22Rv1 (cell line): ENCODE data around the gene MFGE8.

Experiments
- H3K27ac ChIP-seq: fragments of 450-650 bp; 2 replicates; pipeline ENCODE4 v1.5.1; 2017
- ZFX ChIP-seq: fragments of 450-650 bp; IDR thresholded peaks from 2 replicates; pipeline ENCODE4 v1.6.1; 2017; ENCODE audit warnings: antibody characterized with exemption, borderline replicate concordance
- TF ChIP-seq, protein P1 (sequence below): fragments of 450-650 bp; IDR thresholded peaks from 2 replicates; pipeline ENCODE4 v1.5.1; 2017; ENCODE audit warnings: mild to moderate bottlenecking

MFGE8 gene

GRCh38 chr15:88852476-88852875, 60.7 kb downstream of the MFGE8 start:
- no peak for TF ChIP-seq ZFX
- TF ChIP-seq, protein P1, sequence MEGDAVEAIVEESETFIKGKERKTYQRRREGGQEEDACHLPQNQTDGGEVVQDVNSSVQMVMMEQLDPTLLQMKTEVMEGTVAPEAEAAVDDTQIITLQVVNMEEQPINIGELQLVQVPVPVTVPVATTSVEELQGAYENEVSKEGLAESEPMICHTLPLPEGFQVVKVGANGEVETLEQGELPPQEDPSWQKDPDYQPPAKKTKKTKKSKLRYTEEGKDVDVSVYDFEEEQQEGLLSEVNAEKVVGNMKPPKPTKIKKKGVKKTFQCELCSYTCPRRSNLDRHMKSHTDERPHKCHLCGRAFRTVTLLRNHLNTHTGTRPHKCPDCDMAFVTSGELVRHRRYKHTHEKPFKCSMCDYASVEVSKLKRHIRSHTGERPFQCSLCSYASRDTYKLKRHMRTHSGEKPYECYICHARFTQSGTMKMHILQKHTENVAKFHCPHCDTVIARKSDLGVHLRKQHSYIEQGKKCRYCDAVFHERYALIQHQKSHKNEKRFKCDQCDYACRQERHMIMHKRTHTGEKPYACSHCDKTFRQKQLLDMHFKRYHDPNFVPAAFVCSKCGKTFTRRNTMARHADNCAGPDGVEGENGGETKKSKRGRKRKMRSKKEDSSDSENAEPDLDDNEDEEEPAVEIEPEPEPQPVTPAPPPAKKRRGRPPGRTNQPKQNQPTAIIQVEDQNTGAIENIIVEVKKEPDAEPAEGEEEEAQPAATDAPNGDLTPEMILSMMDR = no peak

DNA sequence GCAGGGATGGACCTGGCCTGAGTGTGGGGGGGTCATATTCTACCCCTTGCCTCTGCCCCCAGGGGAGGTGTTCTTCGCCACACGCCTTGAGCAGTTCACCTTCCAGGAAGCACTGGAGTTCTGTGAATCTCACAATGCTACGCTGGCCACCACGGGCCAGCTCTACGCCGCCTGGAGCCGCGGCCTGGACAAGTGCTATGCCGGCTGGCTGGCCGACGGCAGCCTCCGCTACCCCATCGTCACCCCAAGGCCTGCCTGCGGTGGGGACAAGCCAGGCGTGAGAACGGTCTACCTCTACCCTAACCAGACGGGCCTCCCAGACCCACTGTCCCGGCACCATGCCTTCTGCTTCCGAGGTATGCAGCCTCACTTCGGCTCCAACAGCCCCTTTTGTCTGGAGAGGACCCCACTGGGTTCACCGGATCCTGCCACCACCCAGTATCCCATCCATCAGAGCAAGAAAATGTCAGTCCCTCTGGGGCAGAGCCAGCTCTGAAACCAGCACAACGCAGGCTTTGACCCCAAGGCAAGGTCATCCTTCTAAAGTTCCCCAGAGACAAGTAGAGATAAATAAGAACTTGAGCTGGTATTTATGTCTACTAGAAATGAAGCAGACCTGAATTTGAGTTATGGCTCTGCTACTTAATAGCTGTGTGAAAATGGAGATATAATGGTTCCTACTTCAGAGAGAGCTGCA, 63.7 kb downstream of the MFGE8 start:
- TF ChIP-seq, protein P1 = no peak
- TF ChIP-seq ZFX = no peak
- H3K27ac ChIP-seq = no peak overlapping the region

More at GRCh38 chr15:88852476-88852875, 60.7 kb downstream of the MFGE8 start:
- H3K27ac ChIP-seq = no peak overlapping the region
